ENCODE data around the gene GGA2. TPM values are rescaled to one million over a fixed set of nuclear protein-coding genes. Genes with fewer than 3 reads are reported as not detected.
"Not testable (repeated sequence)": the region's sequence is repeated elsewhere in the genome, so short reads cannot be mapped to it uniquely, and the experiment has no call there.

Gene GGA2, protein sequence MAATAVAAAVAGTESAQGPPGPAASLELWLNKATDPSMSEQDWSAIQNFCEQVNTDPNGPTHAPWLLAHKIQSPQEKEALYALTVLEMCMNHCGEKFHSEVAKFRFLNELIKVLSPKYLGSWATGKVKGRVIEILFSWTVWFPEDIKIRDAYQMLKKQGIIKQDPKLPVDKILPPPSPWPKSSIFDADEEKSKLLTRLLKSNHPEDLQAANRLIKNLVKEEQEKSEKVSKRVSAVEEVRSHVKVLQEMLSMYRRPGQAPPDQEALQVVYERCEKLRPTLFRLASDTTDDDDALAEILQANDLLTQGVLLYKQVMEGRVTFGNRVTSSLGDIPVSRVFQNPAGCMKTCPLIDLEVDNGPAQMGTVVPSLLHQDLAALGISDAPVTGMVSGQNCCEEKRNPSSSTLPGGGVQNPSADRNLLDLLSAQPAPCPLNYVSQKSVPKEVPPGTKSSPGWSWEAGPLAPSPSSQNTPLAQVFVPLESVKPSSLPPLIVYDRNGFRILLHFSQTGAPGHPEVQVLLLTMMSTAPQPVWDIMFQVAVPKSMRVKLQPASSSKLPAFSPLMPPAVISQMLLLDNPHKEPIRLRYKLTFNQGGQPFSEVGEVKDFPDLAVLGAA
- 31.8 TPM for total RNA-seq

DNA sequence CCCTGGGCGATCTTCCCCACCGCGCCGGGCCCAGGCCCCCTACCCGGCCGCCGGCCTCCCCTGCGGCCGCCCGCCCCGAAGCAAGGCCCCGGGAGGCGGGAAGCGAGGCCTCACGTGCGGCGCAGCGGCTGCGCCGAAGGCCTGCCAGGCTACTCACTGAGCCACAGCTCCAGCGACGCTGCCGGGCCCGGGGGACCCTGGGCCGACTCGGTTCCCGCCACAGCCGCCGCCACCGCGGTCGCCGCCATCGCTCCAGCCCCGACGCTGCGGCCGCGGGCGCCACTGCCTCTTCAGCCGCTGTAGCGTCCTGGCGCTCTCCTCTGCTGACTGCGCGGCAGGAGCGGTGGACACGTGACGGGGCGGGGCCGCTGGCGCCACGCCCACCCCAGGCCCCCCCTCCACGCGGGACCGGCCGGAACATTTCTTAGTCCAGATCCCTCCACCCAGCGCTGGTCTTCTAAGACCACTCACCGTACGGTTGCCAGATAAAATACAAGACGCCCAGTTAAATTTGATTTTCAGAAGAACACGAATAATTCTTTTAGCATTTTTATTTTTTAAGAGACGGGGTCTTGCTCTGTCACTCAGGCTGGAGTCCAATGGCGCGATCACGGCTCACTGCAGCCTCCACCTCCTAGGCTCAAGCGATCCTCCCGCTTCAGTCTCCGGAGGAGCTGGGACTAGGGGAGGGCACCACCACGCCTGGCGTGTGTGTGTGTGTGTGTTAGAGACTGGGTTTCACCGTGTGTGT is at the start of gene GGA2:
GGA2 (minus strand) TSS at position 331 of the 751 bp plus-strand sequence; CDS start at position 248, 83 bp downstream.
- Histone ChIP-seq H3K36me3 (ENCODE audit: control insufficient read depth in 3 of 3, insufficient read depth in 3 of 3, low read length in 3 of 3) (peaks cover 4 to 6% (median 6%) of the 10 kb centered on the region in 3 donors), H3K4me1 (ENCODE audit: control insufficient read depth in 3 of 3, insufficient read depth in 3 of 3, low read length in 3 of 3) (peaks cover 23 to 31% (median 25%) of the 10 kb centered on the region in 3 donors), H3K4me3 (ENCODE audit: low read length in 3 of 3) (peak within 1 kb of the TSS; percentile 73 to 84 (median 81))

DNA sequence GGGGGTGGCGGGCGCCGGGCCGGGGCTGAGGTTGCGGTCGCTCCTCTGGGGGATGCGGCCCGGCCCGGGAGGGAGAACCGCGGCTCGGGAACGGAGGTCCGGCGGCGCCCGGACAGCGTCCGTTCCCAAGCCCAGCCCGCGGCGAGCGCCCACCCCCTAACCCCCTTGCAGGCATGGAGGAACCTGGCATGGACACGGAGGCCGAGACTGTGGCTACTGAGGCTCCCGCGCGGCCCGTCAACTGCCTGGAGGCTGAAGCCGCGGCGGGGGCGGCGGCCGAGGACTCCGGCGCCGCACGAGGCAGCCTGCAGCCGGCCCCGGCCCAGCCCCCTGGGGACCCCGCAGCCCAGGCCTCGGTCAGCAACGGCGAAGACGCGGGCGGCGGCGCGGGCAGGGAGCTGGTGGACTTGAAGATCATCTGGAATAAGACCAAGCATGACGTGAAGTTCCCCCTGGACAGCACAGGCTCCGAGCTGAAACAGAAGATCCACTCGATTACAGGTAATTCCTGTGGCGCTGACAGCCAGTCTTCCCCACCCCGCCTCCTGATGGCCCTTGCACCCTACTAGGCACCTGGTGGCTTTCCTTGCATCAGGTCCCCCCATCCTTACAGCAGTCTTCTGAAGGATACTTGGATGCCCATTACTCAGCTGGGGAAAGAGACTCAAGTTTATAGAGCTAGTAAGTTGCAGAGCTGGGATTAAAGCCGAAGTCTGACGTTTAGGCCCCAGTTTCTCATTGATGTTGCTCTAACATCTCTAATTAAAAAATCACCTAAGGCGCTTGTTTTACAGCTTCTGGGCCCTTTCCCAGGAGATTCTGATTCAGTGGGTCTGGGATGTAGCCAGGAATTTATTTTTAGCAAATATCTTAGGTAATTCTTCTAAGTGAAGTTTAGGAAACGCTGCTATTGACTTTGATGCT is 47.7 kb upstream of the GGA2 start:
- Histone ChIP-seq H3K36me3 (ENCODE audit: control insufficient read depth in 3 of 3, insufficient read depth in 3 of 3, low read length in 3 of 3) (peaks cover 24 to 41% (median 39%) of the 10 kb centered on the region in 3 donors), H3K9ac (ENCODE audit: low read depth in 1 of 3, low read length in 3 of 3) (peak overlapping the region; percentile 82 to 96 (median 93)), H3K4me3 (ENCODE audit: low read length in 3 of 3) (peak overlapping the region; percentile 88 to 94 (median 89)), H3K4me1 (ENCODE audit: control insufficient read depth in 3 of 3, insufficient read depth in 3 of 3, low read length in 3 of 3) (peaks cover 45 to 50% (median 48%) of the 10 kb centered on the region in 3 donors), H3K27me3 (ENCODE audit: control insufficient read depth in 3 of 3, insufficient read depth in 3 of 3, low read length in 3 of 3) (no peaks in the 10 kb centered on the region), H3K9me3 (ENCODE audit: control insufficient read depth in 3 of 3, low read length in 3 of 3) (no peaks in the 10 kb centered on the region), H3K27ac (ENCODE audit: low read depth, low read length) (peak overlapping the region; percentile 91)

More for the DNA sequence above, at the start of gene GGA2:
- H3K9me3 ChIP-seq (ENCODE audit: control insufficient read depth in 3 of 3, low read length in 3 of 3), result no peaks in the 10 kb centered on the region
- H3K27ac ChIP-seq (ENCODE audit: low read depth, low read length), result peak within 1 kb of the TSS; percentile 64
- H3K9ac ChIP-seq (ENCODE audit: low read depth in 1 of 3, low read length in 3 of 3), result peak within 1 kb of the TSS; percentile 68 to 89 (median 80)
- no peaks in the 10 kb centered on the region for H3K27me3 ChIP-seq (ENCODE audit: control insufficient read depth in 3 of 3, insufficient read depth in 3 of 3, low read length in 3 of 3)

DNA sequence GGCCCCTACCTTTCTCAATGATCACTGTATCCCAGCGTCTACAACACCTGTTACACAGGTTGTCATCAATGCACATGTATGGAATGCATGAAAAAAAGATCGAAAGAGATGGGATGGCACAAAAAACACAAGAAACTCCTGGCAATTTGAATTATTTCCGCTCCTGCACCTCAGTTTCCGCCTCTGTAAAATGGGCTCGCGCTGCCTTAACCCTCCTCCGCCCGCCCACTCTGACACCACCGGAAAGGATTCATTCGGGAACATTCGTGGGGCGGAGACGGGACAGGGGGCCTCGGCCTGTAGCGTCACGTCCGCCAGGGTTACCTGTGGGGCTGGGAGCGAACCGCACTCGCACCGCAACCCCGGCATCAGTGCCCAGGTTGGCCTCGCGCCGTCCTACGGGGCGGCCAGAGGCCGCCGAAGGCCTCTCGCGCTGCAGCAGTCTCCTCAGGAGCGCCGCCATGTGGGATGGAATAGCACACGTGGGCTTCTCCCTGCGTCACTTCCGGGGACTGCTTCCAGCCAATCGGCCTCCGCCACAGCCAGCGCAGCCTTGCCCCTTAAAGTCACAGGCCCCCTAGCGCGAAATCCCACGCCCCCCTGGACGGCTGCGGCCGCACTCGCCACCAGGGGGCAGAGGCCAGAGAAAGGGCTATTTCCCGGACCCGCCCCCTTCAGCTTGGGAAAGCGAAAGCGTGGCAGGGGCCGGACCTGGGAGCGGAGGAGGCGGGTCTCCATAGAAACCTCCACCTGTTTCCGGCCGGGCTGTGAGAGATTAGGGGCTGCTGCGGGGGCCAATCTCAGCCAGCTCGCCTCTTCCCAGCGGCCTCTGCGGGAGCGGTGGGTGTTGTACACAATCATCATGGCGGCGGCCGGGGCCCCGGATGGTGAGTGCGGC is 46.8 kb upstream of the GGA2 start, which contains the start of the genes EARS2 and UBFD1:
EARS2 (minus strand) TSS at position 470 of the 898 bp plus-strand sequence; CDS start at position 463, 7 bp downstream.
UBFD1 (plus strand) TSS at position 847 of the 898 bp plus-strand sequence; CDS start at position 863, 16 bp downstream.
- peak within 1 kb of the TSS; percentile 82 to 96 (median 93) for H3K9ac ChIP-seq (ENCODE audit: low read depth in 1 of 3, low read length in 3 of 3)
- H3K4me3 ChIP-seq (ENCODE audit: low read length in 3 of 3), result peak within 1 kb of the TSS; percentile 88 to 94 (median 89)
- H3K36me3 ChIP-seq (ENCODE audit: control insufficient read depth in 3 of 3, insufficient read depth in 3 of 3, low read length in 3 of 3), result peaks cover 20 to 36% (median 33%) of the 10 kb centered on the region in 3 donors
- H3K27ac ChIP-seq (ENCODE audit: low read depth, low read length), result peak within 1 kb of the TSS; percentile 91
- no peaks in the 10 kb centered on the region for H3K9me3 ChIP-seq (ENCODE audit: control insufficient read depth in 3 of 3, low read length in 3 of 3)
- H3K4me1 ChIP-seq (ENCODE audit: control insufficient read depth in 3 of 3, insufficient read depth in 3 of 3, low read length in 3 of 3), result peaks cover 39 to 43% (median 42%) of the 10 kb centered on the region in 3 donors
- no peaks in the 10 kb centered on the region for H3K27me3 ChIP-seq (ENCODE audit: control insufficient read depth in 3 of 3, insufficient read depth in 3 of 3, low read length in 3 of 3)

GRCh38 chr16:23554536-23554935 is 44.2 kb upstream of the GGA2 start:
- H3K9me3 ChIP-seq (ENCODE audit: control insufficient read depth in 3 of 3, low read length in 3 of 3), result no peaks in the 10 kb centered on the region

DNA sequence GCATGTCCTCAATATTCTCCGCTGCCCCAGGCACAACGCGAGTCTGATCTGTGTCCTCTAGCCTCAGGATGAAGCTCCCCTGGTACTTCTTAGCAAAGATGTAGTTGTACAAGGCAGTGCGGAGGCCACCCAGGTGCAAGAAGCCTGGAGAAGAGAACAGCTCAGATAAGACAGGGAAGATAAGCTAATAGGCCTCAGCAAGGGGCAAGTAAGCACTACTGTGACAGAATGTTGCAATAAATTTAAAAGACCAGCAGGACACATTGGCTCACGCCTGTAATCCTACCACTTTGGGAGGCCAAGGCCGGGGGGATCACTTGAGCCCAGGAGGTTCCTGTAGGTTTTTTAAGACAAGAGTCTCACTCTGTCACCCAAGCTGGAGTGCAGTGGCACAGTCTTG is 41.9 kb upstream of the GGA2 start:
- Histone ChIP-seq H3K4me1 (ENCODE audit: control insufficient read depth in 3 of 3, insufficient read depth in 3 of 3, low read length in 3 of 3) (peaks cover 6 to 11% (median 8%) of the 10 kb centered on the region in 3 donors), H3K9me3 (ENCODE audit: control insufficient read depth in 3 of 3, low read length in 3 of 3) (no peaks in the 10 kb centered on the region), H3K4me3 (ENCODE audit: low read length in 3 of 3) (no peak overlapping the region), H3K27me3 (ENCODE audit: control insufficient read depth in 3 of 3, insufficient read depth in 3 of 3, low read length in 3 of 3) (no peaks in the 10 kb centered on the region), H3K36me3 (ENCODE audit: control insufficient read depth in 3 of 3, insufficient read depth in 3 of 3, low read length in 3 of 3) (peaks cover 35 to 42% (median 41%) of the 10 kb centered on the region in 3 donors), H3K27ac (ENCODE audit: low read depth, low read length) (no peak overlapping the region), H3K9ac (ENCODE audit: low read depth in 1 of 3, low read length in 3 of 3) (no peak overlapping the region)

More at GRCh38 chr16:23554536-23554935, 44.2 kb upstream of the GGA2 start:
- Histone ChIP-seq H3K4me1 (ENCODE audit: control insufficient read depth in 3 of 3, insufficient read depth in 3 of 3, low read length in 3 of 3) (peaks cover 21 to 24% (median 22%) of the 10 kb centered on the region in 3 donors), H3K4me3 (ENCODE audit: low read length in 3 of 3) (no peak overlapping the region), H3K9ac (ENCODE audit: low read depth in 1 of 3, low read length in 3 of 3) (no peak overlapping the region), H3K27ac (ENCODE audit: low read depth, low read length) (no peak overlapping the region), H3K27me3 (ENCODE audit: control insufficient read depth in 3 of 3, insufficient read depth in 3 of 3, low read length in 3 of 3) (no peaks in the 10 kb centered on the region), H3K36me3 (ENCODE audit: control insufficient read depth in 3 of 3, insufficient read depth in 3 of 3, low read length in 3 of 3) (peaks cover 27 to 32% (median 29%) of the 10 kb centered on the region in 3 donors)

DNA sequence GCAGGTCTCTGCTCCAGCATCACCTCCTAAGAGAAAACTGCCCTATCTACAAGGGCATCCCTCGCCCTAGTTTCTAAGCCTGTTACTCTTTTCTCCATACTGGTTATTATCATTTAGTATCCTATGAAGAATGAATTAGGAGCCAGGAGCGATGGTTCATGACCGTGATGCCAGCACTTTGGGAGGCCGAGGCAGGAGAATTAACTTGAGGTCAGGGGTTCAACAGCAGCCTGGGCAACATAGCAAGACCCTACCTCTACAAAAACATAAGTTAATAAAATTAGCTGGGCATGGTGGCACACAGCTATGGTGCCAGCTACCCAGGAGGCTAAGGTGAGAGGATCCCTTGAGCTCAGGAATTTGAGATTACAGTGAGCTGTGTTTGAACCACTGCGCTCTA is 39.6 kb upstream of the GGA2 start:
- Histone ChIP-seq H3K36me3 (ENCODE audit: control insufficient read depth in 3 of 3, insufficient read depth in 3 of 3, low read length in 3 of 3) (peaks cover 45 to 60% (median 55%) of the 10 kb centered on the region in 3 donors), H3K27me3 (ENCODE audit: control insufficient read depth in 3 of 3, insufficient read depth in 3 of 3, low read length in 3 of 3) (no peaks in the 10 kb centered on the region), H3K4me1 (ENCODE audit: control insufficient read depth in 3 of 3, insufficient read depth in 3 of 3, low read length in 3 of 3) (no peaks in the 10 kb centered on the region), H3K9me3 (ENCODE audit: control insufficient read depth in 3 of 3, low read length in 3 of 3) (no peaks in the 10 kb centered on the region), H3K27ac (ENCODE audit: low read depth, low read length) (no peak overlapping the region), H3K9ac (ENCODE audit: low read depth in 1 of 3, low read length in 3 of 3) (no peak overlapping the region), H3K4me3 (ENCODE audit: low read length in 3 of 3) (no peak overlapping the region)

- Histone ChIP-seq H3K27me3 (ENCODE audit: control insufficient read depth in 3 of 3, insufficient read depth in 3 of 3, low read length in 3 of 3) (no peaks in the 10 kb centered on the region), H3K27ac (ENCODE audit: low read depth, low read length) (no peak overlapping the region), H3K36me3 (ENCODE audit: control insufficient read depth in 3 of 3, insufficient read depth in 3 of 3, low read length in 3 of 3) (peaks cover 35 to 54% (median 52%) of the 10 kb centered on the region in 3 donors), H3K4me1 (ENCODE audit: control insufficient read depth in 3 of 3, insufficient read depth in 3 of 3, low read length in 3 of 3) (peaks cover 0 to 3% (median 0%) of the 10 kb centered on the region in 3 donors), H3K9ac (ENCODE audit: low read depth in 1 of 3, low read length in 3 of 3) (no peak overlapping the region), H3K4me3 (ENCODE audit: low read length in 3 of 3) (no peak overlapping the region), H3K9me3 (ENCODE audit: control insufficient read depth in 3 of 3, low read length in 3 of 3) (no peaks in the 10 kb centered on the region)
These were observed 34.1 kb upstream of the GGA2 start for GRCh38 chr16:23544436-23544835.

DNA sequence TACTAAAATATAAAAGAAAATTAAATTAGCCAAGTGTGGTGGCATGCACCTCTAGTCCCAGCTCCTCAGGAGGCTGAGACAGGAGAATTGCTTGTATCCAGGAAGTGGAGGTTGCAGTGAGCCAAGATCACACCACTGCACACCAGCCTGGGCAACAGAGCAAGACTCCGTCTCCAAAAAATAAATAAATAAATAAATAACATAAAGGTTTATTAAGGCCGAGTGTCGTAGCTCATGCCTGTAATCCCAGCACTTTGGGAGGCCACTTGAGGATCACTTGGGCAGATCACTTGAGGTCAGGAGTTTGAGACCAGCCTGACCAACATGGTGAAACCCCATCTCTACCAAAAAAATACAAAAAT is 30.5 kb upstream of the GGA2 start:
- H3K36me3 ChIP-seq (ENCODE audit: control insufficient read depth in 3 of 3, insufficient read depth in 3 of 3, low read length in 3 of 3), result peaks cover 20 to 44% (median 30%) of the 10 kb centered on the region in 3 donors
- H3K27me3 ChIP-seq (ENCODE audit: control insufficient read depth in 3 of 3, insufficient read depth in 3 of 3, low read length in 3 of 3); H3K9ac ChIP-seq (ENCODE audit: low read depth in 1 of 3, low read length in 3 of 3); H3K4me3 ChIP-seq (ENCODE audit: low read length in 3 of 3); H3K4me1 ChIP-seq (ENCODE audit: control insufficient read depth in 3 of 3, insufficient read depth in 3 of 3, low read length in 3 of 3); H3K9me3 ChIP-seq (ENCODE audit: control insufficient read depth in 3 of 3, low read length in 3 of 3); H3K27ac ChIP-seq (ENCODE audit: low read depth, low read length): not testable (repeated sequence)
